Neural crest cell (in vitro differentiated cells): ENCODE results near the gene SUGP1. TPM values are rescaled to one million over a fixed set of nuclear protein-coding genes. Genes with fewer than 3 reads are reported as not detected.

Source experiments
- total RNA-seq: library from RNA; stranded (reverse); gene quantifications from 2 replicates; pipeline ENCODE4 v1.2.1, GENCODE V29; 2021

SUGP1 gene
- total RNA-seq, 1 donor from 2014 or later = 101 TPM

Other genes starting within 250 kb of the SUGP1 start
- gene TMEM161A, start 182.0 kb downstream of the SUGP1 start, total RNA-seq = 42.8 and 44.8 TPM in 2 replicates
- 1.4 and 1.5 TPM in 2 replicates for gene MEF2B, start 150.2 kb downstream of the SUGP1 start, total RNA-seq
- gene BORCS8, start 128.4 kb downstream of the SUGP1 start, total RNA-seq = 23.6 and 28.0 TPM in 2 replicates
- gene RFXANK, start 128.3 kb downstream of the SUGP1 start, total RNA-seq = 107 and 111 TPM in 2 replicates
- 17.6 and 18.6 TPM in 2 replicates for gene NR2C2AP, start 117.1 kb downstream of the SUGP1 start, total RNA-seq
- 12.3 and 13.8 TPM in 2 replicates for gene NCAN, start 108.6 kb downstream of the SUGP1 start, total RNA-seq
- gene TM6SF2, start 47.2 kb downstream of the SUGP1 start, total RNA-seq = 5.5 and 5.7 TPM in 2 replicates
- gene MAU2, start 320 bp upstream of the SUGP1 start, total RNA-seq = 68.8 and 70.8 TPM in 2 replicates
- gene GATAD2A, start 85.2 kb upstream of the SUGP1 start, total RNA-seq = 150 and 158 TPM in 2 replicates
- gene TSSK6, start 195.0 kb upstream of the SUGP1 start, total RNA-seq = 2.7 and 2.9 TPM in 2 replicates
- gene NDUFA13, start 195.7 kb upstream of the SUGP1 start, total RNA-seq = 371 and 389 TPM in 2 replicates
- 15.0 and 18.1 TPM in 2 replicates for gene YJEFN3, start 208.4 kb upstream of the SUGP1 start, total RNA-seq
- gene CILP2, start 217.8 kb upstream of the SUGP1 start, total RNA-seq = 2.7 and 2.9 TPM in 2 replicates